GM21717 (cell line): Measurements from ENCODE around the gene CBX1.
"Not testable (repeated sequence)": the region's sequence is repeated elsewhere in the genome, so short reads cannot be mapped to it uniquely, and the experiment has no call there.

ENCODE experiments used
- ATAC-seq: cut with Tn5 transposase; IDR thresholded peaks from one replicate; pipeline ENCODE4 v1.9.1; 2021; ENCODE audit warnings: mild to moderate bottlenecking, moderate library complexity; ENCODE audit not compliant: unreplicated experiment

CBX1 gene

GRCh38 chr17:48074322-48075081, 26.8 kb downstream of the CBX1 start:
- ATAC-seq = no peak

- ATAC-seq = not testable (repeated sequence)
Observed at GRCh38 chr17:48073566-48074094, 27.6 kb downstream of the CBX1 start.

- ATAC-seq = not testable (repeated sequence)
Observed at GRCh38 chr17:48072811-48073210, 28.5 kb downstream of the CBX1 start.

- no peak for ATAC-seq
Observed at GRCh38 chr17:48071654-48072053, 29.6 kb downstream of the CBX1 start.

- ATAC-seq = no peak
Observed at GRCh38 chr17:48070195-48070594, 31.1 kb downstream of the CBX1 start.

- no peak for ATAC-seq
Observed at GRCh38 chr17:48068491-48068961, 32.8 kb downstream of the CBX1 start.

- not testable (repeated sequence) for ATAC-seq
Observed at GRCh38 chr17:48067808-48068207, 33.5 kb downstream of the CBX1 start.

GRCh38 chr17:48067245-48067644, 34.0 kb downstream of the CBX1 start:
- ATAC-seq = no peak

- no peak for ATAC-seq
Observed at GRCh38 chr17:48066656-48067055, 34.6 kb downstream of the CBX1 start.

GRCh38 chr17:48066192-48066591, 35.1 kb downstream of the CBX1 start:
- no peak for ATAC-seq

GRCh38 chr17:48064638-48065037, 36.6 kb downstream of the CBX1 start:
- no peak for ATAC-seq

GRCh38 chr17:48062273-48062672, 39.0 kb downstream of the CBX1 start:
- no peak for ATAC-seq

GRCh38 chr17:48060249-48060648, 41.0 kb downstream of the CBX1 start:
- no peak for ATAC-seq

- ATAC-seq = no peak
Observed at GRCh38 chr17:48059125-48059668, 42.1 kb downstream of the CBX1 start.

- ATAC-seq = no peak
Observed at GRCh38 chr17:48058393-48059124, 42.7 kb downstream of the CBX1 start.

- no peak for ATAC-seq
Observed at GRCh38 chr17:48057626-48058025, 43.7 kb downstream of the CBX1 start.

- ATAC-seq = no peak
Observed at GRCh38 chr17:48056879-48057278, 44.4 kb downstream of the CBX1 start.

- no peak for ATAC-seq
Observed at GRCh38 chr17:48056246-48056745, 45.0 kb downstream of the CBX1 start.

GRCh38 chr17:48055531-48056245, 45.6 kb downstream of the CBX1 start:
- peak; percentile 45 for ATAC-seq

GRCh38 chr17:48054238-48055185, 46.8 kb downstream of the CBX1 start:
- ATAC-seq = no peak
